GM21717 (cell line): ENCODE measurements around the gene KIF2C.

Experiments
- ATAC-seq: cut with Tn5 transposase; IDR thresholded peaks from one replicate; pipeline ENCODE4 v1.9.1; 2021; ENCODE audit warnings: mild to moderate bottlenecking, moderate library complexity; ENCODE audit not compliant: unreplicated experiment

Gene KIF2C

DNA sequence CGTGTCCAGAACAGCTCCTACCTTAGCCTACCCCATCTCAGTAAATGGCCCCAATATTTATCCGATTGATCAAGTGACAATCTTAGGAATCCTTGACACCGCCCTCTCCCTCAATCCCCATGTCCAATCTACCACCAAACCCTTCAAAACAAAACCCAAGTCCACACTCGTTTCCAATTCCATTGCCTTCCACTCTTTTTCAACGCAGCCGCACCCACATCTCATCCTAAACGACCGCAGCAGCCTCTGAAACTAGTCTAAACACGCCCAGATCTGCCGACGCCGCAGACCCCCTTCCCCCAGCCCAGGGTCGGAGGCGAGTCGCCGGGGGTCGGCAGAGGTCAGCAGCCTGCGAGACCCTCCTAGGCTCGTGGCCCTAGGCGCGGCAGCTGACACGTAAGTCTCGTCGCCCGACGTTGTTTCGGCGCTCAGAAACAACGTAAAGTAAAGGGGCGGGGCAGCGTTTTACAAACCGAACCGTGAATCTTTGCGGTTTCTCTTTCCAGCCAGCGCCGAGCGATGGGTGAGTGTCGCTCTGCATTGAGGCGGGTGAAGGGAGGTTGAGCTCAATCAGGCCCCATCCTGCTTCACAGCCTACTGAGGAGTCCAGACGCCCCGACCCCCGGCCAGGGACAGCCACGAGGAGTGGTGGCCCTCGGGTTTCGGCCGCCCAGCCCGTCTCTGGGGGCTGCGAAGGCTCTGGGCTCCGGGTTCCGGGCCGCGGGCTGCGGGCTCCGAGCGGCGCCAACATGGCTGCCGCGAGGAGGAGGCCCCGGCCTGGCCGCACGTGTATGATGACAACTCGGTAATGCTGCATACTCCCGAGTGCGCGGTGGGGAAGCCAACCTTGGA lies 35.7 kb downstream of the KIF2C start, which contains the start of gene RPS8:
Gene RPS8, plus strand, starts transcription at position 463 of the 852 bp plus-strand sequence. Its CDS starts 57 bp downstream, at position 520.
- peak; percentile 75 for ATAC-seq

- peak; percentile 12 for ATAC-seq
Measured at GRCh38 chr1:44775930-44776729, 36.5 kb downstream of the KIF2C start.

- no peak for ATAC-seq
Measured at GRCh38 chr1:44776730-44777068, 37.1 kb downstream of the KIF2C start.

GRCh38 chr1:44777547-44777946 lies 37.9 kb downstream of the KIF2C start:
- ATAC-seq, result no peak

DNA sequence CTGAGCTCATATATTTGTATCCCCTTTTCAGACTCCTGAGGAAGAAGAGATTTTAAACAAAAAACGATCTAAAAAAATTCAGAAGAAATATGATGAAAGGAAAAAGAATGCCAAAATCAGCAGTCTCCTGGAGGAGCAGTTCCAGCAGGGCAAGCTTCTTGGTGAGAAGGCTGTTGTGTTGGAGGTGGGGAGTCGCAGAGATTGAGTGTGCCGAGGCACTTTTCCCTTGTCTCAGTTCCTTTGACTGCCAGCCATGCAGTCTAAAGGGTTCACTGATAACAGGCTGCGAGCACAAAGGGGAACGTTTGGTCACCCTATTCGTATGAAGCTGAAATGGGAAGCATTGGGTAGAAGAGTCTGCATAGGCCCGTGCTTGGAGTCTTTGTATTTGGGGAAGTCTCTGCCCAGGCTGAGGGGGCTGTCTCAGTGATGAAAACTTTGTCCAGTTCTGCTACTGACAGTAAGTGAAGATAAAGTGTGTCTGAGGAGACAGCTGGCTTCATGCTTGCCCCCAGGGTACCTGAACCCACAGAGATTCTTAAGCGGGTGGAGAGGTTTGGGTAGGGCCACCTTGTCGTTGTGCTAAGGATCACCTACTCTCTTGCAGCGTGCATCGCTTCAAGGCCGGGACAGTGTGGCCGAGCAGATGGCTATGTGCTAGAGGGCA lies 38.5 kb downstream of the KIF2C start:
- no peak for ATAC-seq

DNA sequence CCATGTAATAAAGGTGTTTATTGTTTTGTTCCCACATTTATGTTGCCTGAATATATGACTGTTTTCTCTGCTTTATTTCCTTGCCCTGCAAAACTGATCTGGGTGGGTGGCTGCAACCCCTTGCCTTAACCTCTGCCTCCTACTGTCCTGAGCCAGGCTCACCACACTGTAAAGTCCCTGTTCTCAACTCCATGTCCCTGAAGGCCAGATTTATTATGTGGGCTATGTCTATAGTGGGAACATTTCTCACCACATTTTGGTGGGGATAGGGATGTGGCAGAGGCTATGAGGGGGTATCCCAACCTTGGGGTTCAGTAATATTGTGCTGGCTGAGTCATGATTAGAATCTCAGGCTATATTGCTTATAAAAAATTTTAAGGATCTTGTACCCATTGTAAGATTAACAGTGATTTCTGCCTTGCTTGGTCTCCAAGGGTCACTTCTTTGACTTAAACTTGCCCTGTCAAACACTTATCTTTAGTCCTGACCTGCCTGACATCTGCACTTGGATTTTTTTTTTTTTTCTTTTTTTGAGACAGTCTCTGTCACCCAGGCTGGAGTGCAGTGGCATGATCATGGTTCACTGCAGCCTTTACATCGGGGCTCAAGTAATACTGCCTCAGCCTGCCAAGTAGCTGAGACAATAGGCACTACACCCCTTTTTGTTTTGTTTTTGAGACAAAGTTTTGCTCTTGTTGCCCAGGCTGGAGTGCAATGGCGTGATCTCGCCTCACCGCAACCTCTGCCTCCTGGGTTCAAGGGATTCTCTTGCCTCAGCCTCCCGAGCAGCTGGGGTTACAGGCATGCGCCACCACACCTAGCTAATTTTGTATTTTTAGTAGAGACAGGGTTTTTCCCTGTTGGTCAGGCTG lies 39.3 kb downstream of the KIF2C start:
- no peak for ATAC-seq

- no peak for ATAC-seq
Measured at GRCh38 chr1:44780583-44781121, 41.0 kb downstream of the KIF2C start.

DNA sequence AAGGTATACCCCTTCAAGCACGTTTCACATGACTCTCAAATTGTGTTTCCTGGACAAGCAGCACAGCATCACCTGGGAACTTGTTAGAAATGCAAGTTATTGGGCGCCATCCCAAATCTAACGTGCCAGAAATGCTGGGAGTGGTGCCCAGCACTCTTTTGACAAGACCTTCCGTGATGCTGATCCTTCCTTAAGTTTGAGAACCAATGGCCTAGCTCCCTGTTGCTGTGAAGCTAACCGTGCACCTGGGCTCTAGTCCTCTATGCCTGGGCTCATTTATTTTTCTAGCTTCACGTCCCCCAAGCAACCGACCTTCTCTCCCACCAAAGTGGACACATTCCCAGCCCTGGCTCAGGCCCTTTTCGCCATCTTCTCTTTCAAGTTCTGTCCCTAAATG lies 44.1 kb downstream of the KIF2C start:
- no peak for ATAC-seq

DNA sequence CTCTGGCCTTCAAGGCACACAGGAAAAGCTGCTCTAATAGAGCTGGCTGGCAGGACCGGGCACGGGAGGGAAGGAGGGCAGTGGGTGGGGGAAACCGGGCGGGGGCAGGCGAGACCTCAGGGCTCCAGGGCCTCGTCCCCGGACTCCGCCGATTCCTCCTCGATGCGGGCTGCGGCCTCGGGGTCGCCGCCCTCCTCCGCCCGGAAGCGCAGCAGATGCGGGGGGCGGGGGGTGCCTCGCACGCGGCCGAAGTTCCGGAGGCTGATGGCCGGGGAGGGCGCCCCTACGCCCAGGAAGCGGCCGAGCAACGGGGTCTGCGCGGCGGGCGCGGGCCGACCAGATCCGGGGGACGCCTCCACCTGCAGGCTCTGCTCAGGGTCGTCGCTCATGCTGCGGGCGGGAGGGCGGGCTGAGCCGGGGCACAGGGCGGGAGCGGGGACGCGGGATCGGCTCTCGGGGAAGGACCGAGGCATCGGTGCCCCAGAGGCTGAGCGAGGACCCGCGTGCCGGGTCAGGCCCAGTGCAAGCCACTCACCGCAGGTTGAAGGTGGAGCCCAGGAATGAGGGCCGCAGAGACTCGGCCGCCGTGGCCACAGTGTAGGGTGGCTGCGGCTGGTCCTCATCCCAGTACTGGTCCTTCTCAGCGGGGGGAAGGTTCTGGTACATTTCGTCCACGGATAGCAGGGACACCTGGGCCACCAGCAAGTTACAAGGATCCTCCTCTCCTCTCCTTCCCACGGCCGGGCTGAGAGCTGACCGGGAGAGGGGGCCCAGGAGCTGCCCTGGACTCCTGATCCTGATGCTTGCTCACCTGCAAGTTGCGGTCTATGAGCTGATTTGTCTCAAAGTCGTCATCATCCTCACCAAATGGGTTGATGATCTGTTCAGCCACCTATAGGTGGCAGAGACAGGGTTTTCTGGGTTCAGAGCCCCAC lies 44.7 kb downstream of the KIF2C start:
- no peak for ATAC-seq

GRCh38 chr1:44785029-44785380 lies 45.4 kb downstream of the KIF2C start:
- no peak for ATAC-seq

DNA sequence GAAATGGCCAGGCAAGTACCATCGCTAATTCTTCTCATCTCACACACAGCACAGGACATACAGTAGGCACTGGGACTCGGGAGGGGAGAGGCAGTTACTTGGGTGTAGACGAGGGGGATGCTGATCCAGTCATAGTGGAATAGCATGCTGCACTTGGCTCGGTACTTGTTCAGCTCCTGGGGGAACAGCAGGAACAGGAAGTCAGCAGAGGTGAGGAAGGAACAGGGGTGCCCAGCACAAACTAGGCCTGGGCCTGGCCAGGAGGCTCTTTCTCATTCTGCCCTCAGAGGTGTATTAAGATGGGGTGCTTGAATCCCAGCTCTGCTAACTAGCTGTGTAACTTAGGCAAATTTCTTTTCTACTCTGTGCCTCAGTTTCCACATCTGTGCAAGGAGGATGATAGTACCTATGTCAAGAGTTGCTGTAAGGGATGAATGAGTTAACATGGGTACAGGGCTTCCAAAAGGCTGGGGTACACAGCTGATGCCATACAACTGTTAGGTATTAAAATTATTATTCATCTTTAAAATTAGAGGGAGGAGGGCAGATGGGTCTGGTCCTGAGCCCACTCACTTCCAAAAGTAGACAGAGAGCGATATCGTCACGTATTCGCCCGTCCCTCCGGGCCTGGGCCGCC lies 46.0 kb downstream of the KIF2C start:
- no peak for ATAC-seq

GRCh38 chr1:44786138-44786840 lies 46.7 kb downstream of the KIF2C start:
- ATAC-seq, result peak; percentile 46

DNA sequence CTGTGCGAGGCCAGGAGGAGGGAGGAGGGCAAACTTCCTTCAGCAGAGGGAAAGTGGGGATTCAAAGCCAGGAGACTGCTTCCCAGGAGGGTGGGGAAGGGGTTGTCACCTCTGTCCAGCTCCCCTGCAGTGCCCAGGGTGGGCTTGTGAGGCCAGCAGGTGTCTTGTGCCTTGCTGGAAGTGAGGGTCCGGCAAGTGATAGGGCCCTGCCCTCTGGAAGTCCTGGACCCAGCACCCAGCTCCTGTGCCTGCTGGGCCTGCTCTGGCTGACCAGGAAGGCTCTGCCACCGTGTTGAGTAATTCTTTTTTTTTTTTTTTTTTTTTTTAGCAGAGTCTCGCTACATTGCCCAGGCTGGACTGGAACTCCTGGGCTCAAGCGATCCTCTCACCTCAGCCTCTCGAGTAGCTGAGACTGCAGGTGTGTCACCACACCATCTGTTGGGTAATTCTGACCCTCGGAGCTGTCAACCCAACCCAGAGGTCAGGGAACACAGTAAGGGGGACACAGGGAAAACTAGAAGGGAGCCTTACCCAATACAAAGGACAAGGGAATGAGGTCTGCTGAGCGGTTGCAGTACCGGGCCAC lies 47.3 kb downstream of the KIF2C start:
- ATAC-seq, result no peak

GRCh38 chr1:44787506-44787905 lies 47.9 kb downstream of the KIF2C start:
- ATAC-seq, result no peak

DNA sequence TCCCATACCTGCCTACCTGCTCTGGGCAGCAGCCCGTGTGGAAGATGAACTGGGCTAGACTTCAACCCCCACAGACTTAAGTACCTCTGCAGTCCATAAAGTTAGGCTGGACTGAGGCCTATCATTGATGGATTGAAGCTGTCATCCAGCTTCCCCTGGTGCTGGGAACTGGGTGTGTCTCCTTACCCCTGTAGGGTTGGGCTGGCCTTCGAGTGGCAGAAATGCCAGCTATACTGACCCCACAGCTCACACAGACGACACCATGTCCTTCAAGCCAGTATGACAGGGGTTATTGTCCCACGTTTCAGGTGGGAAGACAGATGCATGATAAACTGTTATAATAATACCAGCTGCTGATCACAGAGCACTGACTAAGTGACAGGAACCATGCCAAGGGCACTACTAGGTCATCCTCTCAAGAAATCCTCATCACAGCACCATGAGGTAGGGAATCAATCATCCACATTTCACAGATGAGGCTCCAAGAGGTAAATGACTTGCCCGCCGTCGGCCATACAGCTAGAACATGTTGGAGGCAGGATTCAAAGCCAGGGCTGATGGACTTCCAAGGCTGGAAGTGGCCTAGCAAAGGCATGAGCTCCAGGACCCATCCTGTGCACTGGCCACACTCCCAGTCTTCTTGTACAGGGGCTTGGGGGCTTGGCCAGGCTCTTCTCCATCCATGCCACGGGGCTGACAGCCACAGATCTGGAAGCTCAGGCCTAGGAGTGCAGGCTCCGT lies 48.7 kb downstream of the KIF2C start, which contains the start of gene BEST4:
Gene BEST4, minus strand, starts transcription at position 51 of the 741 bp plus-strand sequence. CDS start 465 bp downstream, outside the sequence.
- no peak for ATAC-seq

- ATAC-seq, result no peak
Measured at GRCh38 chr1:44790968-44791801, 51.5 kb downstream of the KIF2C start.
